ENCODE results near the gene EIF1. TPM values are rescaled to one million over a fixed set of nuclear protein-coding genes. Genes with fewer than 3 reads are reported as not detected.
"Not testable (repeated sequence)": the region's sequence is repeated elsewhere in the genome, so short reads cannot be mapped to it uniquely, and the experiment has no call there.

EIF1 gene
- total RNA-seq, 1 donor from 2014 or later, result 66.4 TPM

- DNase-seq (ENCODE audit: low read depth, low spot score), result no peak
Observed at GRCh38 chr17:41678907-41679739, 9.6 kb upstream of the EIF1 start.

DNA sequence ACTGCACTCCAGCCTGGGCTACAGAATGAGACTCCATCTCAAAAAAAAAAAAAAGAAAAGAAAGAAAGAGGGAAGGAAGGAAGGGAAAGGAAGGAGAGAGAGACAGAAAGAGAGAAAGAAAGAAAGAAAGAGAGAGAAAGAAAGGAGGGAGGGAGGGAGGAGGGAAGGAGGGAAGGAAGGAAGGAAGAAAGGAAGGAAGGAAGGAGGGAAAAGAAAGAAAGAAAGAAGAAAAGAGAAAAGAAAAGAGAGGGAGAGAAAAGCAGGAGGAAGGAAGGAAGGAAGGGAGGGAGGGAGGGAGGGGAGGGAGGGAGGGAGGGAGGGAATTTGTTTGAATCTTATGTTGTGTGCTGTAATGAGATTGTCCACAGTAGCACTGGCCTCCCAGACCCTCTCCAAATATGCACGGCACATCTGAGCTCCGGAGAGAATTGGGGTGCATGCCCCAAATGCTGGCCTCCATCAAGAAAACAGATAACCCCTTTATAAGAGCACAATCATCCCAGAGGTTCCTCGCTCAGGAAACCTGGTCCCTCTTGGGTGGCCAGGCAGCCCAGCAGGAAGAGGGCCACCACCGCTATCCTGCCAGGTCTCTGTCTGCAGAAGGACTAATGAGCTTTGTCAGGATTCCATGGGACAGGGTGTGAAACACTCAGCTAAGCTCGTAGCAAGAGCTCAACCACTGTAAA, 8.8 kb upstream of the EIF1 start:
- DNase-seq (ENCODE audit: low read depth, low spot score), result no peak

GRCh38 chr17:41680426-41681040, 8.2 kb upstream of the EIF1 start:
- no peak for DNase-seq (ENCODE audit: low read depth, low spot score)

DNA sequence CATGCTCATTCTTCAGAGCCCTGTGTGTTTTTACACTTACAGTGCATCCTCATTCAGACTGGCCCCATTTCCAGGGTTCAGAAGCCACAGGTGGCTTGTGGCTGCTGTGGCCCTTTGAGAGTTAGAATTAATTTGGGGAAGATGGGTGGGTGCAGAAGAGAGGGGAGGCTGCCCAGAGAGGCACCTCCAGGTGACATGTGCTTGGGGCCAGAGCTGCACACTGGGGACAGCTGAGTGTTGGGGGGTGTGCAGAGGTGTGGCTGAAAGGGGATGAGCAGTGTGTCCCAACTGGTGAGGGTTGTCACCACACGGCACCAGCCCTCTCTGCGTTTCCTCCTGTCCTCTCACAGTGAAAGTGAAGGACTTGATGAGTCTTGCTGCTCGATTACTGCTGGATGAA, 6.9 kb upstream of the EIF1 start:
- no peak for DNase-seq (ENCODE audit: low read depth, low spot score)

GRCh38 chr17:41682631-41683030, 6.1 kb upstream of the EIF1 start:
- DNase-seq (ENCODE audit: low read depth, low spot score), result no peak

DNA sequence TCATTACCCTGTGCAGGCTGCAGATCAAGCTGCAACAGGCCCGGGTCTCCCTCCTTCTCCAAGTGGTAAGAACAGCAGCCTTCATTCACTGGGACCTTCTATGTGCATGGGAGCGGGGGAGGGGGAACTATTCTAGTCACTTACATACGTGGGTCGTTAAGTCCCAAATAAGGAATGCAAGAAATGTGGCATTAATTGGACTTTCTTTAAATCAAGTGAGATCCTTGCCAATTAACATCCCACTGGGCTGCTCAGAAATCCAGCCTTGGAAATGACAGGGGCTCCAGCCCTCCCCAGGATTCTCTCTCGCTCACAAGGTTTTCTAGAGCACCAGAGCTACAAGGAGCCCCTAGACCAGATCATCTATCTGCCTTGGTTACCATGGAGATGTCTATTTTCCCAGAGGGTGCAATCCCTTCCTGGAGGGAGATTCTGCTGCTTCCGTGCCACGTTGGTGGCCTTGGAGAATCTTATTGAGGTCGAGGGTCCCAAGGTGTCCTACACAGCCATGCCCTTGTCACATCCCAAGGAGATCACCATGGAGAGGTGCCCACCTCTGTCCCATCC, 5.2 kb upstream of the EIF1 start:
- no peak for DNase-seq (ENCODE audit: low read depth, low spot score)

DNA sequence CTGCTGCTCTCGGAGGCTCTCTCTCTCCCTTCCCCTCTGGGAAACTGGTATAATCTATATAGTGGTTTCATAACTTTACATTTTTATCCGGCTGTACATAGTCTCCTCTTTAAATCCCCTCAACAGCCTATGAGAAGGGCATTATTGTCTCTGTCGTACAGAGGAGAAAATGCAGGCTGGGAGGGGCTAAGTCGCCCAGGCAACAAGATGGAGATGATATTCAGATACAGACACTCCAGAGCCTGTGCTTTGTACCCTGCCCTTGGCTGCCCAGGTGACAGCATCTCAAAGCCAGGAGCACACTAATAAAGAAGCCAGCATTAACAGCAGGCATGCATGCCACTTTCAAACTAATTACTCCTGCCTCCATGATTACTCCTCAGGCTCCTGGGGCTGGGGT, 4.7 kb upstream of the EIF1 start:
- DNase-seq (ENCODE audit: low read depth, low spot score), result no peak

GRCh38 chr17:41685753-41686152, 2.9 kb upstream of the EIF1 start:
- not testable (repeated sequence) for DNase-seq (ENCODE audit: low read depth, low spot score)

DNA sequence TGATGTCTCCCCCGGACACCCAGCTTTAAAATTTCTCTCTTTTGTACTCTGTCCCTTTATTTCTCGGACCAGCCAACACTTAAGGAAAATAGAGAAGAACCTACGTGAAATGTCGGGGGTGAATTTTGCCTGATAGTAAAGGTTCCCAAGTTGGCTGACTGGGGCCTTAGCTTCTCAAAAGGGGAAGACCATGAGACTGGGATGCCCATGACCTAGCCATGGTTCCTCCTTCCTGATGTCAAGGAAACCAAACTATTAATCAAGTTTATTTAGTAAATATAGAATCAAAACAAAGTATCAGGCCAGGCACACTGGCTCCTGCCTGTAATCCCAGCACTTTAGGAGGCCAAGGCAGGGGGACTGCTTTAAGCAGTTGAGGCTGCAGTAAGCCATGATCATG, 2.4 kb upstream of the EIF1 start:
- DNase-seq (ENCODE audit: low read depth, low spot score), result no peak

DNA sequence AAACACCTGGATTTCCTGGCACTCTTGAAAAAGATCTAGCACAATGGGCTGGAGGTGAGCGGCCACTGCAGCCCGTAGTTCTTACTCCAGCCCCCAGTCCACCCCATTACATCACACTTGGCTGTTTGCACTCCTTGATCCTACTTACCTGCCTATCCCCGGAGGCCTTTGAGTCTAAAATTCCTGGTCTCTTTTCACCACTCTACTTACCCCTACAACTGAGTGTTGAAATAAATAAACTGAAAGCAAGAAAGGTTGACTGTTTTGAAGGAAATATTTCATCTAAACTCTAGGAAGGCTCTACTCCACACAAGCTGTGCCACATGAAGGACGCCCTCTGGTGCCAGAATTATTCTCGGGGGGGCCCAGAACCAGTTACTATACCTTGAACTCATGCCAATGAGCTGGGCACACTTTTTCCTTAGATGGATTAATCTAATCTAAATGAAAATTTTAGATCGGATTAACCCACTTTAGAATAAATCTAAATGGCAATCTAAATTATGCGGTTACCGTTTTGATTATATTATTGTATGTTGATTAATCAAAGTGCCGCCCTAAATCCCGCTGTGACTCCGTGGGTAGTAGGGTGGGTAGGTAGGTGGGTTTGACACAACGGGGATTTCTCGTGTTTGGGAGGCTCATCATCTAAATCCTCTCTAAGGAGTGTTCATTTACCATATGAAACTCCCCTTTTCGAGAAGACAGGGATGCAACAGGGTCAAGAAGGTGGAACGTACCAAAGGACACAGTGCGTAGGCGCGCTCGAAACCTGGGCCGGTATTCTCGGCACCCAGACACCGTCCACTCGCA, 651 bp upstream of the EIF1 start:
- no peak for DNase-seq (ENCODE audit: low read depth, low spot score)

GRCh38 chr17:41689497-41690299, 1.0 kb downstream of the EIF1 start:
- no peak for DNase-seq (ENCODE audit: low read depth, low spot score)

GRCh38 chr17:41690497-41690896, 1.8 kb downstream of the EIF1 start:
- no peak for DNase-seq (ENCODE audit: low read depth, low spot score)

DNA sequence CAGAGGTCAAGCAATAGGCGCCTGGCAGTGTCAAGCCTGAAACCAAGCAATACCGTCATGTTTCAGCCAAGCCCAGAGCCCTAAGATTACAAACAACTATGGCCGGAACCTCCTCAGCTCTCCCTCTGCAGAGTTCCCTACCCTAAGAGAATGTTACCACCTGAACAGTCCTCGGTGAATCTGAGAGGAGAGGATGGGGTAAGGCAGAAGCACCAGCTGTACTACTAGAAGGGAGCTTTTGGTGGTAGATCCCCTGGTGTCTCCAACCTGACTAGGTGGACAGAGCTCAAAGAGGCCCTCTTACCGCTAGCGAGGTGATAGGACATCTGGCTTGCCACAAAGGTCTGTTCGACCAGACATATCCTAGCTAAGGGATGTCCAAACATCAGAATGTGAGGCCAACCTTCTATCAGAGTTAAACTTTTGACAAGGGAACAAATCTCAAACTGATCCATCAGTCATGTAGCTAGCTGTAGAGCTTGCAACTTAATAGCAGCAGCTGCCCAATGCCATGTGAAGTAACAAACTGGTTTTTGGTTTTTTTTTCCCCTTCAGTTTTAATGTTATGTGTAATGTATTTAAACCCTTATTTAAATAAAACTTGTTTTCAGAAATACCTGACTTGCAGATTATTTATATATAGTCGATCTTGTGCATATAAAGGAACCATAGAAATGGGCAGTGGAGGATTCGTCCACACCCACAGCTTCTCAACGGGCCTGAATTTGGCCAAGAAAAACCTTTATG, 2.5 kb downstream of the EIF1 start:
- no peak for DNase-seq (ENCODE audit: low read depth, low spot score)

GRCh38 chr17:41692722-41693521, 4.2 kb downstream of the EIF1 start:
- no peak for DNase-seq (ENCODE audit: low read depth, low spot score)

GRCh38 chr17:41695134-41695661, 6.5 kb downstream of the EIF1 start:
- no peak for DNase-seq (ENCODE audit: low read depth, low spot score)

- no peak for DNase-seq (ENCODE audit: low read depth, low spot score)
Observed at GRCh38 chr17:41695954-41696757, 7.5 kb downstream of the EIF1 start.

DNA sequence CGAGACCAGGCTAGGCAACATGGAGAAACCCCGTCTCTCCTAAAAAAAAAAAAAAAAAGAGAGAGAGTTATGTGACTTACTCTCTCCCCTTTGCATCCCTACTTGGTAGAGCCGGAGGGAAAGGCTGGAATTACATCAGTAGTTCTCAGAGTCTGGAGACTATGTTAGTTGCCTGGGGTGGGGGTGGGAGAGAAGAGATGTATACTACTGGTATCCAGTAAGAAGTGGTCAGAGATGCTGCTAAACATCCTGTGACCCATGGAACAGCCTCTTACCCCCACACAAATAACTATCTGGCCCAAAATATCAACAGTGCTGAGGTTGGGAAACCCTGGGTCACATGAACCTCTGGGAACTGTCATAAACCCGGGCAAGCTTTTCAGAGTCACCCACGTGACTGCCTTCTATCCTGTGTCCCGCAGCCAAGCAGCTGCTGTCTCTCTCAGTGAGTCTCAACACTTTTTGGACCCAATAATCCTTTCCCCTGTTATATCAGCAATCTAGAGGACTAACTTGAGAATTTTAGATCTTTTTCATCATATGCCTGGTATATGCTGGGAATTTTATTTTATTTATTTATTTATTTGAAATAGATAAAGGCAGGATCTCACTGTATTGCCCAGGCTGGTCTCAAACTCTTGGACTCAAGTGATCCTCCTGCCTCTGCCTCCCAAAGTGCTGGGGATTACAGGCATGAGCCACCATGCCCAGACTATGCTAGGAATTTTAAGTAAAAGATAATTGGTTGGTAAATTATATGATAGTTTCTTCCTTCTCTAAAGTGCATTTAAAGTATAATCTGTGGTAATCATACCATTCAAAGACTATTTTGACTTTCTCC, 8.7 kb downstream of the EIF1 start:
- DNase-seq (ENCODE audit: low read depth, low spot score), result no peak

Data from pulmonary artery endothelial cell (primary cell).